Activated T-helper 2 cell treated with anti-CD3 and anti-CD28 coated beads, Interferon-gamma antibody, Interleukin-2, Interleukin-4, amounts not matched to agents 10 μg/mL and 5 μg/mL and 100 μg/mL, durations not matched to agents 14 hours and 24 hours and 36 hours (primary cell): ENCODE data around the gene RTN1. TPM values are rescaled to one million over a fixed set of nuclear protein-coding genes. Genes with fewer than 3 reads are reported as not detected.
"Not testable (repeated sequence)": the region's sequence is repeated elsewhere in the genome, so short reads cannot be mapped to it uniquely, and the experiment has no call there.

Source experiments
- DNase-seq: peaks from one replicate; pipeline ENCODE4 v3.0.0; 2021; ENCODE audit warnings: low spot score
- H3K27ac Mint-ChIP-seq: one replicate; pipeline ENCODE4 v1.8.0; 2021; ENCODE audit warnings: mixed read lengths
- H3K27me3 Mint-ChIP-seq: one replicate; pipeline ENCODE4 v1.8.0; 2021; ENCODE audit warnings: low read depth, mixed read lengths
- H3K36me3 Mint-ChIP-seq: one replicate; pipeline ENCODE4 v1.8.0; 2021; ENCODE audit warnings: low read depth, mixed read lengths
- H3K4me1 Mint-ChIP-seq: one replicate; pipeline ENCODE4 v1.8.0; 2021; ENCODE audit warnings: low read depth, mixed read lengths
- H3K4me3 Mint-ChIP-seq: one replicate; pipeline ENCODE4 v1.8.0; 2021; ENCODE audit warnings: low read depth, mild to moderate bottlenecking, moderate library complexity, mixed read lengths
- H3K9me3 Mint-ChIP-seq: one replicate; pipeline ENCODE4 v1.8.0; 2021; ENCODE audit warnings: mixed read lengths
- intact Hi-C: fragments of 100-400 bp; cut with micrococcal nuclease; formaldehyde crosslinking; loops from one replicate; pipeline ENCODE4 v1.15.1; 2023
- total RNA-seq: library from RNA; stranded (reverse); gene quantifications from 2 replicates; pipeline ENCODE4 v1.2.3, GENCODE V29; 2022

Gene RTN1
- total RNA-seq, 1 donor from 2014 or later = not detected

- DNase-seq = no peak
- intact Hi-C loops = no loop called here
- Mint-ChIP-seq H3K4me1 (no peaks in the 10 kb centered on the region), H3K27me3 (no peaks in the 10 kb centered on the region), H3K36me3 (no peaks in the 10 kb centered on the region), H3K4me3 (no peak overlapping the region), H3K27ac (no peak overlapping the region), H3K9me3 (peaks cover 3% of the 10 kb centered on the region)
Measured at GRCh38 chr14:59657769-59658168, 212.8 kb downstream of the RTN1 start.

GRCh38 chr14:59656473-59656872, 214.1 kb downstream of the RTN1 start:
- H3K4me3 Mint-ChIP-seq = no peak overlapping the region
- no peaks in the 10 kb centered on the region for H3K27me3 Mint-ChIP-seq
- no peaks in the 10 kb centered on the region for H3K4me1 Mint-ChIP-seq
- no peaks in the 10 kb centered on the region for H3K36me3 Mint-ChIP-seq
- intact Hi-C loops = no loop called here
- no peak for DNase-seq
- no peak overlapping the region for H3K27ac Mint-ChIP-seq
- peaks cover 9% of the 10 kb centered on the region for H3K9me3 Mint-ChIP-seq

- H3K36me3 Mint-ChIP-seq, H3K4me3 Mint-ChIP-seq, H3K27ac Mint-ChIP-seq, H3K27me3 Mint-ChIP-seq, DNase-seq, H3K9me3 Mint-ChIP-seq, intact Hi-C loops, H3K4me1 Mint-ChIP-seq: not testable (repeated sequence)
Measured at GRCh38 chr14:59654131-59654530, 216.4 kb downstream of the RTN1 start.

- DNase-seq, H3K36me3 Mint-ChIP-seq, intact Hi-C loops, H3K27me3 Mint-ChIP-seq, H3K4me3 Mint-ChIP-seq, H3K4me1 Mint-ChIP-seq, H3K27ac Mint-ChIP-seq: not testable (repeated sequence)
- H3K9me3 Mint-ChIP-seq = peaks cover 40% of the 10 kb centered on the region
Measured at GRCh38 chr14:59646832-59647231, 223.7 kb downstream of the RTN1 start.

- DNase-seq = no peak
- Mint-ChIP-seq H3K9me3 (peaks cover 11% of the 10 kb centered on the region), H3K4me1 (no peaks in the 10 kb centered on the region), H3K4me3 (no peak overlapping the region), H3K36me3 (no peaks in the 10 kb centered on the region), H3K27me3 (no peaks in the 10 kb centered on the region), H3K27ac (no peak overlapping the region)
- intact Hi-C loops = no loop called here
Measured at GRCh38 chr14:59638885-59639284, 231.7 kb downstream of the RTN1 start.

- intact Hi-C loops = no loop called here
Measured at GRCh38 chr14:59634617-59635016, 236.0 kb downstream of the RTN1 start.

GRCh38 chr14:59633486-59633885, 237.1 kb downstream of the RTN1 start:
- H3K9me3 Mint-ChIP-seq = no peaks in the 10 kb centered on the region
- H3K4me1 Mint-ChIP-seq = no peaks in the 10 kb centered on the region
- no peak overlapping the region for H3K27ac Mint-ChIP-seq
- H3K36me3 Mint-ChIP-seq = no peaks in the 10 kb centered on the region
- DNase-seq = no peak
- peaks cover 33% of the 10 kb centered on the region for H3K27me3 Mint-ChIP-seq
- intact Hi-C loops = no loop called here
- H3K4me3 Mint-ChIP-seq = no peak overlapping the region

More at GRCh38 chr14:59634617-59635016, 236.0 kb downstream of the RTN1 start:
- no peaks in the 10 kb centered on the region for H3K4me1 Mint-ChIP-seq
- H3K36me3 Mint-ChIP-seq = no peaks in the 10 kb centered on the region
- H3K27ac Mint-ChIP-seq = no peak overlapping the region
- H3K9me3 Mint-ChIP-seq = no peaks in the 10 kb centered on the region
- no peak overlapping the region for H3K4me3 Mint-ChIP-seq
- H3K27me3 Mint-ChIP-seq = peaks cover 25% of the 10 kb centered on the region
- DNase-seq = no peak

GRCh38 chr14:59632381-59632780, 238.2 kb downstream of the RTN1 start:
- Mint-ChIP-seq H3K4me3 (no peak overlapping the region), H3K9me3 (no peaks in the 10 kb centered on the region), H3K4me1 (no peaks in the 10 kb centered on the region), H3K27ac (no peak overlapping the region), H3K27me3 (peaks cover 35% of the 10 kb centered on the region), H3K36me3 (no peaks in the 10 kb centered on the region)
- intact Hi-C loops = no loop called here
- DNase-seq = no peak

- no peak for DNase-seq
- H3K9me3 Mint-ChIP-seq = no peaks in the 10 kb centered on the region
- H3K27ac Mint-ChIP-seq = no peak overlapping the region
- no peaks in the 10 kb centered on the region for H3K4me1 Mint-ChIP-seq
- H3K36me3 Mint-ChIP-seq = no peaks in the 10 kb centered on the region
- no peak overlapping the region for H3K4me3 Mint-ChIP-seq
- H3K27me3 Mint-ChIP-seq = peaks cover 38% of the 10 kb centered on the region
- intact Hi-C loops = no loop called here
Measured at GRCh38 chr14:59631237-59631636, 239.3 kb downstream of the RTN1 start.

GRCh38 chr14:59630288-59630963, 240.2 kb downstream of the RTN1 start:
- intact Hi-C loops = no loop called here
- no peak for DNase-seq
- Mint-ChIP-seq H3K9me3 (no peaks in the 10 kb centered on the region), H3K27me3 (peaks cover 38% of the 10 kb centered on the region), H3K4me1 (no peaks in the 10 kb centered on the region), H3K27ac (no peak overlapping the region), H3K36me3 (no peaks in the 10 kb centered on the region), H3K4me3 (no peak overlapping the region)

GRCh38 chr14:59629444-59630287, 240.9 kb downstream of the RTN1 start:
- Mint-ChIP-seq H3K9me3 (no peaks in the 10 kb centered on the region), H3K4me1 (no peaks in the 10 kb centered on the region), H3K4me3 (no peak overlapping the region), H3K27ac (no peak overlapping the region), H3K27me3 (peaks cover 38% of the 10 kb centered on the region), H3K36me3 (no peaks in the 10 kb centered on the region)
- no peak for DNase-seq
- intact Hi-C loops = no loop called here

- H3K9me3 Mint-ChIP-seq = no peaks in the 10 kb centered on the region
- no peak overlapping the region for H3K4me3 Mint-ChIP-seq
- no peak for DNase-seq
- H3K27ac Mint-ChIP-seq = no peak overlapping the region
- no peaks in the 10 kb centered on the region for H3K36me3 Mint-ChIP-seq
- intact Hi-C loops = no loop called here
- no peaks in the 10 kb centered on the region for H3K4me1 Mint-ChIP-seq
- peaks cover 36% of the 10 kb centered on the region for H3K27me3 Mint-ChIP-seq
Measured at GRCh38 chr14:59627011-59627520, 243.5 kb downstream of the RTN1 start.

GRCh38 chr14:59622631-59623030, 247.9 kb downstream of the RTN1 start:
- no peaks in the 10 kb centered on the region for H3K4me1 Mint-ChIP-seq
- H3K27me3 Mint-ChIP-seq = peaks cover 3% of the 10 kb centered on the region
- intact Hi-C loops = no loop called here
- no peak overlapping the region for H3K27ac Mint-ChIP-seq
- H3K4me3 Mint-ChIP-seq = no peak overlapping the region
- DNase-seq = no peak
- no peaks in the 10 kb centered on the region for H3K9me3 Mint-ChIP-seq
- no peaks in the 10 kb centered on the region for H3K36me3 Mint-ChIP-seq
